D341Med (cell line): Measurements from ENCODE around the gene ANKEF1.
"Not testable (repeated sequence)": the region's sequence is repeated elsewhere in the genome, so short reads cannot be mapped to it uniquely, and the experiment has no call there.

Source experiments
- DNase-seq: peaks from one replicate; pipeline ENCODE4 v3.0.0; 2012; ENCODE audit warnings: low spot score

The ANKEF1 gene

GRCh38 chr20:10033905-10034650 is 709 bp upstream of the ANKEF1 start:
- no peak for DNase-seq

- DNase-seq = not testable (repeated sequence)
These were observed 1.5 kb downstream of the ANKEF1 start for GRCh38 chr20:10036321-10036720.

GRCh38 chr20:10040070-10040975 is 5.5 kb downstream of the ANKEF1 start:
- no peak for DNase-seq

GRCh38 chr20:10042086-10042485 is 7.3 kb downstream of the ANKEF1 start:
- DNase-seq = no peak

GRCh38 chr20:10047427-10047826 is 12.6 kb downstream of the ANKEF1 start:
- peak; percentile 42 for DNase-seq

GRCh38 chr20:10051185-10051584 is 16.4 kb downstream of the ANKEF1 start:
- DNase-seq = no peak

GRCh38 chr20:10059006-10059405 is 24.2 kb downstream of the ANKEF1 start:
- DNase-seq = no peak

GRCh38 chr20:10060226-10060625 is 25.4 kb downstream of the ANKEF1 start:
- DNase-seq = no peak

- DNase-seq = no peak
These were observed 26.9 kb downstream of the ANKEF1 start for GRCh38 chr20:10061641-10062040.

GRCh38 chr20:10063482-10063881 is 28.7 kb downstream of the ANKEF1 start:
- DNase-seq = no peak

- DNase-seq = no peak
These were observed 29.8 kb downstream of the ANKEF1 start for GRCh38 chr20:10064611-10065010.

GRCh38 chr20:10065154-10065833 is 30.5 kb downstream of the ANKEF1 start:
- no peak for DNase-seq

- no peak for DNase-seq
These were observed 32.5 kb downstream of the ANKEF1 start for GRCh38 chr20:10067321-10067720.

- no peak for DNase-seq
These were observed 39.7 kb downstream of the ANKEF1 start for GRCh38 chr20:10074513-10074912.

GRCh38 chr20:10075606-10076005 is 40.8 kb downstream of the ANKEF1 start:
- DNase-seq = no peak

- no peak for DNase-seq
These were observed 41.6 kb downstream of the ANKEF1 start for GRCh38 chr20:10076126-10077080.

- DNase-seq = no peak
These were observed 42.3 kb downstream of the ANKEF1 start for GRCh38 chr20:10077081-10077471.

GRCh38 chr20:10077886-10078285 is 43.1 kb downstream of the ANKEF1 start:
- DNase-seq = no peak

GRCh38 chr20:10078403-10078802 is 43.6 kb downstream of the ANKEF1 start:
- no peak for DNase-seq

GRCh38 chr20:10079964-10080363 is 45.2 kb downstream of the ANKEF1 start:
- DNase-seq = no peak

GRCh38 chr20:10080574-10080973 is 45.8 kb downstream of the ANKEF1 start:
- DNase-seq = no peak
